SK-N-SH (cell line): Measurements from ENCODE around the gene TLE1.

Experiments used
- CTCF ChIP-seq: fragments of 200-600 bp; sonication (generic); IDR thresholded peaks from 2 replicates; pipeline ENCODE4 v1.6.1; 2017; ENCODE audit warnings: antibody characterized with exemption, mild to moderate bottlenecking, moderate library complexity
- FOXM1 ChIP-seq: IDR thresholded peaks from 2 replicates; pipeline ENCODE4 v1.4.0; 2012; ENCODE audit warnings: low read depth, mild to moderate bottlenecking

- TF ChIP-seq FOXM1 (no peak), CTCF (no peak)
Measured at GRCh38 chr9:81693671-81694378, 4.5 kb upstream of the TLE1 start.
